HT-29 (cell line): ENCODE data around the gene HAVCR1. TPM values are rescaled to one million over a fixed set of nuclear protein-coding genes. Genes with fewer than 3 reads are reported as not detected.

ENCODE experiments used
- DNase-seq: peaks from one replicate; pipeline ENCODE4 v3.0.0-alpha.2; 2015; ENCODE audit warnings: low spot score
- total RNA-seq: library from RNA; depleted of rRNA; stranded (reverse); fragments of >200 nt; shearing (Covaris generic); gene quantifications from 2 replicates; pipeline ENCODE4 v1.2.3, GENCODE V29; 2014; rRNA removed

HAVCR1 gene
- total RNA-seq, 1 experiment from 2014 or later: not detected

DNA sequence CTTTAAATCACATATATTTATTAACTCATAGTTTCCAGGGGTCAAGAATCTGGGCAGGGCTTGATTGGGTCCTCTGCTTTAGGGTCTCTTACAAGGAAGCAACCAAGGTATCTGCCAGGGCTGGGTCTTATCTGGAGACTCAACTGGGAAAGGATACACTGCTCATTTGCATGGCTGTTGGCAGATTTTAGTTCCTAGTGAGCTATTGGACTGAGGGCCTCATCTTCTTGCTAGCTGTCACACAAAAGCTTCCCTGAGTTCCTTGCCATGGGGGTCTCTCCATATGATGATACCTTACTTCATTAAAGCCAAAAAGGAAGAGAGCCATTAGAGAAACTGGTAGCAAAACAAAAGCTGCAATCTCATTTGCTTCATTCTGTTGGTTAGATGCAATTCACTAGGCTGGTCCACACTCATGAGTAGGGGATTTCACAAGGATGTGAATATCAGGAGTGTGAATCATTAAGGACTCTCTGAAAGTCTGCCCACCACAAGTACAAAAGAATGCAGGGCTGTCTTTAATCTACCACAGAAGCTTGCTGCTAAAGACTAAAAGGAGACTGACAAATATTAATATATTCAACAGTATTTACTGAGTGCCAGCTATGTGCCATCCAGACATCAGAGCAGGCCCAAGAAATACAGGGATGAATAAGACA lies 53.9 kb downstream of the HAVCR1 start:
- no peak for DNase-seq

DNA sequence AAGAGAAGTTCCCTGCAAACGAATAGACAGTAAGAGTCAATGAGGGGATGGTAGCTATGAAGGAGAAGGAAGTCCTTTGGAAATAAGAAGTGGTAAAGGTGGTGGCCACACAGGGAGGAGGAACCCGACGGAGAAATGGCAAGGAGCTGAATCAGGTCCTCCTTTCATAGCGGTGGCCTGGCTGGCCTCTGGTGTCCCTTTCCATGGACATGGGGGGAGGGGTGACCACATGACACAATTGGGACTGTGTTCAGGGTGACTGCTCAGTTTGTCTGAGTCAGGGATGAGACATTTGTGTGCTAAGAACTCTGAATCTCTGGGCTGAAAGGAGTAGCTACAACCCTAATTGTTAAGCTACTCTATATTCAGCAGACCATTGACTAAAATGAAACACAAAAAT lies 67.2 kb downstream of the HAVCR1 start:
- no peak for DNase-seq

DNA sequence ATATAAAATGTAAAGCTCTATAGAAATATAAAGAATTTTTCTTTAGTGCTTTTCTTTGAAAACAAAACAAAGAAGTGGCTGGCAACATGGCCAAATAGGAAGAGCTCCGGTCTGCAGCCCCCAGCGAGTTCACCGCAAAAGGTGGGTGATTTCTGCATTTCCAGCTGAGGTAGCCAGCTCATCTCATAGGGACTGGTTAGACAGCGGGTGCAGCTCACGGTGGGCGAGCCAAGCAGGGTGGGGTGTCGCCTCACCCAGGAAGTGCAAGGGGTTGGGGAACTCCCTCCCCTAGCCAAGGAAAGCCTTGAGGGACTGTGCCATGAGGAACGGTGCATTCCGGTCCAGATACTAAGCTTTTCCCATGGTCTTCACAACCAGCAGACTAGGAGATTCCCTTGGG lies 74.9 kb downstream of the HAVCR1 start:
- DNase-seq: no peak

DNA sequence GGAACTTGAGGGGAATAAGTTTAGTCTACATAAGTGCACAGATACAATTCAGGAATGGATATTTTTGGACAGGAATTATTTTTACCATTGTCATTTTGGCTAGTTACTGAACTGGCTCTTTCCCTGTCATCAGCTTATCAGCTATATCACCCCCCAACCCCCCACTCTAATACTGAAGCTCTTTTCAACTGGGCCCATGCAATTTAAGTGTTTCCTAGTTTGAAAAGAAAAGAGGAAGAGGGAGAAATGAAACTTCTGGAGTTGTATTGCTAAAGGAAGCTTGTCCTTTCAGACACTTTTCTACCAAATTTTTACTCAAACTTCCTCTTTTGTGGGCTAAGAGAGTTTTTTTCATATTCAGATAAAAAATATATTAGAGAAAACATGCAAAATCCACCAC lies 77.4 kb downstream of the HAVCR1 start:
- DNase-seq: no peak

Other genes with a start within 250 kb of the HAVCR1 start
- not detected in 2 replicates for gene PPP1R2B, start 208.8 kb downstream of the HAVCR1 start, total RNA-seq
- gene TIMD4, start 95.9 kb downstream of the HAVCR1 start, total RNA-seq: not detected in 2 replicates
- gene HAVCR2, start 49.9 kb upstream of the HAVCR1 start, total RNA-seq: not detected in 2 replicates
- 3.6 and 4.5 TPM in 2 replicates for gene MED7, start 83.7 kb upstream of the HAVCR1 start, total RNA-seq
- not detected in 2 replicates for gene GARIN3, start 107.1 kb upstream of the HAVCR1 start, total RNA-seq
- not detected in 2 replicates for gene ITK, start 121.7 kb upstream of the HAVCR1 start, total RNA-seq
- gene CYFIP2, start 207.0 kb upstream of the HAVCR1 start, total RNA-seq: 14.8 and 14.9 TPM in 2 replicates